Hepatocyte (in vitro differentiated cells): Measurements from ENCODE around the gene CARD19. TPM values are rescaled to one million over a fixed set of nuclear protein-coding genes. Genes with fewer than 3 reads are reported as not detected.
A peak's percentile ranks its signal among the peaks of the same experiment; 100 is the strongest.

Experiments
- DNase-seq: peaks from one replicate; pipeline ENCODE4 v3.0.0-alpha.2; 2016; ENCODE audit warnings: low spot score
- H2AFZ ChIP-seq: fragments of 200-600 bp; sonication (generic); 2 replicates; pipeline ENCODE4 v1.6.0; 2016; ENCODE audit warnings: antibody characterized with exemption, mild to moderate bottlenecking
- H3K27ac ChIP-seq: fragments of 200-600 bp; sonication (generic); 2 replicates; pipeline ENCODE4 v1.5.1; 2016; ENCODE audit warnings: mild to moderate bottlenecking
- H3K27me3 ChIP-seq: fragments of 200-600 bp; sonication (generic); 2 replicates; pipeline ENCODE4 v1.6.1; 2016
- H3K36me3 ChIP-seq: fragments of 200-600 bp; sonication (generic); replicated peaks from 2 replicates; pipeline ENCODE4 v1.5.1; 2016; ENCODE audit warnings: low read depth; ENCODE audit not compliant: insufficient read depth
- H3K4me1 ChIP-seq: fragments of 200-600 bp; sonication (generic); 2 replicates; pipeline ENCODE4 v1.5.1; 2016; ENCODE audit warnings: mild to moderate bottlenecking, moderate library complexity; ENCODE audit not compliant: insufficient read depth
- H3K4me2 ChIP-seq: fragments of 200-600 bp; sonication (generic); 2 replicates; pipeline ENCODE4 v1.6.0; 2016
- H3K4me3 ChIP-seq: fragments of 200-600 bp; sonication (generic); 2 replicates; pipeline ENCODE4 v1.5.1; 2016; ENCODE audit warnings: mild to moderate bottlenecking
- H3K79me2 ChIP-seq: fragments of 200-600 bp; sonication (generic); 2 replicates; pipeline ENCODE4 v1.6.0; 2017; ENCODE audit warnings: mild to moderate bottlenecking
- H3K9me2 ChIP-seq: fragments of 200-600 bp; sonication (generic); replicated peaks from 2 replicates; pipeline ENCODE4 v1.6.0; 2017; ENCODE audit warnings: mild to moderate bottlenecking; ENCODE audit not compliant: insufficient read depth
- H3K9me3 ChIP-seq: fragments of 200-600 bp; sonication (generic); 2 replicates; pipeline ENCODE4 v1.5.1; 2016; ENCODE audit warnings: low read depth, mild to moderate bottlenecking
- H4K20me1 ChIP-seq: fragments of 200-600 bp; sonication (generic); 2 replicates; pipeline ENCODE4 v1.6.0; 2016; ENCODE audit warnings: mild to moderate bottlenecking; ENCODE audit not compliant: insufficient read depth, poor library complexity, severe bottlenecking
- EZH2 ChIP-seq: fragments of 200-600 bp; sonication (generic); IDR thresholded peaks from 2 replicates; pipeline ENCODE4 v1.6.1; 2016; ENCODE audit warnings: antibody characterized with exemption, mild to moderate bottlenecking, borderline replicate concordance
- EZH2phosphoT487 ChIP-seq: fragments of 200-600 bp; sonication (generic); IDR thresholded peaks from one replicate; pipeline ENCODE4 v1.6.1; 2018; ENCODE audit warnings: antibody characterized with exemption, mild to moderate bottlenecking, low read depth, moderate library complexity; ENCODE audit not compliant: unreplicated experiment, severe bottlenecking
- WGBS: methylation state at CpG from one replicate; pipeline ENCODE4 v1.1.6; 2016; ENCODE audit warnings: low lambda C conversion rate; ENCODE audit errors: missing lambda C conversion rate; 5-methylcytosine and 5-hydroxymethylcytosine counted together
- polyA plus RNA-seq: library from polyadenylated mRNA; unstranded; fragments of >200 nt; fragmentation: Nextera tagmentation; extraction: Ambion mirVana; gene quantifications from 2 replicates; pipeline ENCODE4 v1.2.1, GENCODE V29; 2016
- total RNA-seq: library from RNA; depleted of rRNA; stranded (reverse); fragments of >200 nt; gene quantifications from 2 replicates; pipeline ENCODE4 v1.2.3, GENCODE V29; 2014
- TF ChIP-seq, protein P1 (sequence below): fragments of 200-600 bp; sonication (generic); IDR thresholded peaks from 2 replicates; pipeline ENCODE4 v1.5.1; 2016; ENCODE audit warnings: antibody characterized with exemption, mild to moderate bottlenecking; ENCODE audit not compliant: poor library complexity

CARD19 gene
- total and polyA plus RNA-seq, 2 experiments from 2014 or later = 51.3 to 72.1 TPM

DNA sequence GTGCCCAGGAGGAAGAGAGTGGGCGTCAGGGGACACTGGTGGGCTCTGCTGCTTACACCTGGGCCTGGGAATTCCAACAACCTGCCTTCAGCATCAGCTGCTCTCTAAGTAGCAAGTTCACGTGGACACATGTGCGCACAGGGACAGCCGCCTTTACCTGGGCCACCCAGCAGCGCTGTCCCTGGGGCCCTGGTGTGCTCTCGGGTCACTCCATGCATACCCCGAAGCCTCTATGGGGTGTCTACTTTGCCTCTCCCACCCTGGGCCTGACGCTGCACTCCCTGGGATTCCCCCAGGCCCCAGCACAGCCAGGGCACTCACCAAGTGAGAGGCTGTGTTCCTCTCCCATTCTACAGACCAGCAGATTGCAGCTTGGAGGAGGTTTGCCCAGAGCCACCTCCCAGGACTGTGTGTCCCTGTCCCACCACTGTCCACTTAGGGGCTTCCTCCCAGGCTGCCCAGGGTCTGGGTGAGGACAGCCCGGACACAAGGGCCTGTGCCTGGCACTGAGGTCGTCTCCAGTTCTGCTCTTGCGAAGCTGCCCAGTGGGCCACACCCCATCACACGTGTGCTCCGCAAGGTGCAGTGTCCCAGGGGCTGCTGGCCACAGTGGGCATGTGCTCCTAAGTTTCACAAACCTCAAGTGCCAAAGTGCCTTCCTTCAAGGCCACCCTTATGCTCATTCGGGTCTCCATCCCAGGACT, 32.1 kb downstream of the CARD19 start:
- H3K4me1 ChIP-seq = peaks cover 35% of the 10 kb centered on the region
- peaks cover 10% of the 10 kb centered on the region for H4K20me1 ChIP-seq
- no peak for TF ChIP-seq EZH2phosphoT487
- TF ChIP-seq, protein P1, sequence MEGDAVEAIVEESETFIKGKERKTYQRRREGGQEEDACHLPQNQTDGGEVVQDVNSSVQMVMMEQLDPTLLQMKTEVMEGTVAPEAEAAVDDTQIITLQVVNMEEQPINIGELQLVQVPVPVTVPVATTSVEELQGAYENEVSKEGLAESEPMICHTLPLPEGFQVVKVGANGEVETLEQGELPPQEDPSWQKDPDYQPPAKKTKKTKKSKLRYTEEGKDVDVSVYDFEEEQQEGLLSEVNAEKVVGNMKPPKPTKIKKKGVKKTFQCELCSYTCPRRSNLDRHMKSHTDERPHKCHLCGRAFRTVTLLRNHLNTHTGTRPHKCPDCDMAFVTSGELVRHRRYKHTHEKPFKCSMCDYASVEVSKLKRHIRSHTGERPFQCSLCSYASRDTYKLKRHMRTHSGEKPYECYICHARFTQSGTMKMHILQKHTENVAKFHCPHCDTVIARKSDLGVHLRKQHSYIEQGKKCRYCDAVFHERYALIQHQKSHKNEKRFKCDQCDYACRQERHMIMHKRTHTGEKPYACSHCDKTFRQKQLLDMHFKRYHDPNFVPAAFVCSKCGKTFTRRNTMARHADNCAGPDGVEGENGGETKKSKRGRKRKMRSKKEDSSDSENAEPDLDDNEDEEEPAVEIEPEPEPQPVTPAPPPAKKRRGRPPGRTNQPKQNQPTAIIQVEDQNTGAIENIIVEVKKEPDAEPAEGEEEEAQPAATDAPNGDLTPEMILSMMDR = no peak
- TF ChIP-seq EZH2 = no peak
- no peaks in the 10 kb centered on the region for H3K9me3 ChIP-seq
- H3K4me3 ChIP-seq = no peak overlapping the region
- no peaks in the 10 kb centered on the region for H3K27me3 ChIP-seq
- peak; percentile 4 for DNase-seq
- no peaks in the 10 kb centered on the region for H3K36me3 ChIP-seq
- H3K4me2 ChIP-seq = no peak overlapping the region
- no peak overlapping the region for H2AFZ ChIP-seq
- H3K27ac ChIP-seq = peak overlapping the region; percentile 47
- H3K79me2 ChIP-seq = peaks cover 56% of the 10 kb centered on the region
- 93% methylated on average over 14 of the region's 14 CpGs for WGBS
- H3K9me2 ChIP-seq = no peaks in the 10 kb centered on the region

DNA sequence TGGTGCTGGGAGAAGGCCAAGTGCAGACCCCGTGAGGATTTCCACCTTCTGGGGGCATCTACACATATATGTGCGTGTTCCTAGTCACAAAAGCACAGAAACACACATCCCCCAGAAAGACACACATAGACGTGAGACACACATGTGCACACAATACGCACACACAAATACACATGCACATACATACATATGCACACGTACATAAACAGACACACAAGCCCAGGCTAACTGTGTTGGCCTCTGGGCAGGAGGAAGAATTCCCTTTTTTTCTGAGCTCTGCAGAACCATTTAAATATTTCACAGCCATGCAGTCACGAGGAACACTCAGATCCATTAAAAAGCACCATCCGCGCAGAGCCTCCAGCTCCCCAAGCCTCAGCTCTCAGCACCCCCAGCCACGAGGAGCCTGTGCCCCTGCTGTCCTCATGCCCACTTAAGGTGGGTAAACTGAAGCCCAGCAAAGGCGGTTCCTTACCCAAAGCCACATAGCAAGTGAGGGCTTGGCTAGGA, 32.8 kb downstream of the CARD19 start:
- 95% methylated on average over 10 of the region's 10 CpGs for WGBS
- no peak overlapping the region for H2AFZ ChIP-seq
- TF ChIP-seq EZH2phosphoT487 (no peak), EZH2 (no peak)
- TF ChIP-seq, protein P1 = no peak
- H3K4me1 ChIP-seq = peaks cover 38% of the 10 kb centered on the region
- peaks cover 56% of the 10 kb centered on the region for H3K79me2 ChIP-seq
- H3K4me3 ChIP-seq = no peak overlapping the region
- H3K36me3 ChIP-seq = no peaks in the 10 kb centered on the region
- H3K27ac ChIP-seq = no peak overlapping the region
- H3K9me2 ChIP-seq = no peaks in the 10 kb centered on the region
- peaks cover 10% of the 10 kb centered on the region for H4K20me1 ChIP-seq
- no peak overlapping the region for H3K4me2 ChIP-seq
- no peak for DNase-seq
- H3K9me3 ChIP-seq = no peaks in the 10 kb centered on the region
- no peaks in the 10 kb centered on the region for H3K27me3 ChIP-seq

DNA sequence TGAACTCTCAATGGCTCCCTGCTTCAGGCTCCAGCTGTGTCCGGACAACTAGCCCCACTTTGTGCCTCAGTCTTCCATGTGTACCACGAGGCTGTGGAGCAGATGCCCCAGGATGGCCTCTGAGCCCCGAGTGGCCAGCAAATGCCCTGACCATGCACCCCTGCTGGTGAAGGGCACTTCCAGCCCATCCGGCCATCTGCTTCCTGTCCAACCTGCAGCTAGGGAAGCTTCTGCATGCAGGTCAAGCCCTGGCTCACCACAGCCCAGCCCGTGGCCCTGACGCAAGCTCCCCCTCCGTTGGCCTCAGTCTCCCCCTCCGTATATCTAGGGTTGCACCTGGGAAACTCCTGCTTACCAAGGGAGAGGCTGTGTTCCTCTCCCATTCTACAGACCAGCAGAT, 33.3 kb downstream of the CARD19 start:
- 89% methylated on average over 8 of the region's 8 CpGs for WGBS
- H4K20me1 ChIP-seq = peaks cover 10% of the 10 kb centered on the region
- H3K4me2 ChIP-seq = no peak overlapping the region
- no peak overlapping the region for H2AFZ ChIP-seq
- no peak for DNase-seq
- peaks cover 56% of the 10 kb centered on the region for H3K79me2 ChIP-seq
- no peak overlapping the region for H3K27ac ChIP-seq
- H3K9me2 ChIP-seq = no peaks in the 10 kb centered on the region
- H3K4me3 ChIP-seq = no peak overlapping the region
- H3K36me3 ChIP-seq = no peaks in the 10 kb centered on the region
- TF ChIP-seq EZH2phosphoT487 = no peak
- TF ChIP-seq EZH2 = no peak
- TF ChIP-seq, protein P1 = no peak
- no peaks in the 10 kb centered on the region for H3K27me3 ChIP-seq
- H3K4me1 ChIP-seq = peaks cover 39% of the 10 kb centered on the region
- no peaks in the 10 kb centered on the region for H3K9me3 ChIP-seq
